ENCODE measurements around the gene ATM.

DNA sequence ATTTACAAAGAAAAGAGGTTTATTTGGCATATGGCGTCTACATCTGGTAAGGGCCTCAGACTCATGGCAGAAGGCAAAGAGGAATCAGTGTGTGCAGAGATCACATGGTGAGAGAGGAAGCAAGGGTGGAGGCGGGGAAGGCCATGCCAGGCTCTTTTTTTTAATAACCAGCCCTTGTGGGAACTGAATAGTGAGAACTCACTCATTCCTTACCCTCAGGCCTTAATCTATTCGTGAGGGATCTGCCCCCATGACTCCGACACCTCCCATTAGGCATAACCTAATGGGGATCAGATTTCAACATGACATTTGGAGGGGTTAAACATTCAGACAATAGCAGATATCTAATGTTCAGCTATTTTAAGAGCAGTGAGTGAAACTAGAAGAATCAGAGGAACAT is 55.7 kb downstream of the ATM start:
- TF ChIP-seq CTCF (IDR thresholded peaks at IDR 0.05; ENCODE audit: poor library complexity) (no peak), EZH2 (IDR thresholded peaks at IDR 0.05; ENCODE audit: borderline replicate concordance) (no peak)

Data from hepatocyte (in vitro differentiated cells).